ENCODE measurements around the gene PRDM16. TPM values are rescaled to one million over a fixed set of nuclear protein-coding genes. Genes with fewer than 3 reads are reported as not detected.
A peak's percentile ranks its signal among the peaks of the same experiment; 100 is the strongest.
"Not testable (repeated sequence)": the region's sequence is repeated elsewhere in the genome, so short reads cannot be mapped to it uniquely, and the experiment has no call there.

The PRDM16 gene
- total RNA-seq, 1 experiment from 2014 or later = not detected

GRCh38 chr1:3277623-3278022 is 208.6 kb downstream of the PRDM16 start:
- no peak for DNase-seq (ENCODE audit: low read depth)

- no peak for DNase-seq (ENCODE audit: low read depth)
These were observed 209.6 kb downstream of the PRDM16 start for GRCh38 chr1:3278416-3279181.

GRCh38 chr1:3279182-3279470 is 210.1 kb downstream of the PRDM16 start:
- DNase-seq (ENCODE audit: low read depth) = peak; percentile 18

- DNase-seq (ENCODE audit: low read depth) = no peak
These were observed 212.7 kb downstream of the PRDM16 start for GRCh38 chr1:3281735-3282134.

- no peak for DNase-seq (ENCODE audit: low read depth)
These were observed 213.2 kb downstream of the PRDM16 start for GRCh38 chr1:3282186-3282585.

- no peak for DNase-seq (ENCODE audit: low read depth)
These were observed 213.8 kb downstream of the PRDM16 start for GRCh38 chr1:3282656-3283430.

GRCh38 chr1:3283849-3284248 is 214.8 kb downstream of the PRDM16 start:
- no peak for DNase-seq (ENCODE audit: low read depth)

- DNase-seq (ENCODE audit: low read depth) = no peak
These were observed 215.7 kb downstream of the PRDM16 start for GRCh38 chr1:3284691-3285090.

GRCh38 chr1:3285106-3285740 is 216.2 kb downstream of the PRDM16 start:
- DNase-seq (ENCODE audit: low read depth) = no peak

GRCh38 chr1:3287095-3287494 is 218.1 kb downstream of the PRDM16 start:
- not testable (repeated sequence) for DNase-seq (ENCODE audit: low read depth)

GRCh38 chr1:3287656-3288160 is 218.7 kb downstream of the PRDM16 start:
- DNase-seq (ENCODE audit: low read depth) = no peak

- no peak for DNase-seq (ENCODE audit: low read depth)
These were observed 220.5 kb downstream of the PRDM16 start for GRCh38 chr1:3289502-3289901.

GRCh38 chr1:3290438-3290837 is 221.4 kb downstream of the PRDM16 start:
- no peak for DNase-seq (ENCODE audit: low read depth)

- DNase-seq (ENCODE audit: low read depth) = no peak
These were observed 221.9 kb downstream of the PRDM16 start for GRCh38 chr1:3290915-3291314.

- DNase-seq (ENCODE audit: low read depth) = no peak
These were observed 223.2 kb downstream of the PRDM16 start for GRCh38 chr1:3292051-3292722.

- DNase-seq (ENCODE audit: low read depth) = no peak
These were observed 224.0 kb downstream of the PRDM16 start for GRCh38 chr1:3292868-3293562.

GRCh38 chr1:3293563-3294080 is 224.6 kb downstream of the PRDM16 start:
- DNase-seq (ENCODE audit: low read depth) = no peak

- no peak for DNase-seq (ENCODE audit: low read depth)
These were observed 225.4 kb downstream of the PRDM16 start for GRCh38 chr1:3294450-3294849.

GRCh38 chr1:3295846-3296245 is 226.8 kb downstream of the PRDM16 start:
- no peak for DNase-seq (ENCODE audit: low read depth)

GRCh38 chr1:3296326-3296725 is 227.3 kb downstream of the PRDM16 start:
- DNase-seq (ENCODE audit: low read depth) = no peak

- DNase-seq (ENCODE audit: low read depth) = no peak
These were observed 227.8 kb downstream of the PRDM16 start for GRCh38 chr1:3296826-3297225.
